Prostate gland (tissue), 2 donors: ENCODE measurements around the gene ORAI2.

ENCODE experiments used
- POLR2A ChIP-seq: fragments of 450-650 bp; IDR thresholded peaks from one replicate; pipeline ENCODE4 v1.6.1; 2016; ENCODE audit warnings: antibody characterized with exemption, mild to moderate bottlenecking
- TF ChIP-seq, protein P1 (sequence below), 4 experiments: fragments of 200-600 bp in 2 of 4; fragments of 450-650 bp in 2 of 4; sonication (generic) in 2 of 4; IDR thresholded peaks; 1 replicate in 3 of 4; 2 replicates in 1 of 4; pipeline ENCODE4 v1.5.1; 2016 to 2019; ENCODE audit warnings: antibody characterized with exemption in 4 of 4, mild to moderate bottlenecking in 2 of 4, moderate library complexity in 2 of 4

DNA sequence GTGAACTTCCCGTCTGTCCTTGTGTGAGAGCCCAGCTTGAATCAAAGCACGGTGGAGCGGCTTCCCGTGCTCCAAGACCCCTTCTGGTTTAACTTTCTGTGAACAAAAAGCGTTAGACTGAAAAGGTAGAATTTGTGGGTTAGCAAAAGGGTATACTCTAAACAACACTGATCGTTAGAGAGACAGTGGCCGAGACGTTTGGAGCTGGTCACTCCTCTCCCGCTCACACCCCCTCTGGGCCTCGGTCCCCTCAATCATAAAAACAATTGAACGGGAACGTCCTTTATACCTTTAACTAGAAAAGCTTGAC, 36.7 kb upstream of the ORAI2 start:
- TF ChIP-seq, protein P1, sequence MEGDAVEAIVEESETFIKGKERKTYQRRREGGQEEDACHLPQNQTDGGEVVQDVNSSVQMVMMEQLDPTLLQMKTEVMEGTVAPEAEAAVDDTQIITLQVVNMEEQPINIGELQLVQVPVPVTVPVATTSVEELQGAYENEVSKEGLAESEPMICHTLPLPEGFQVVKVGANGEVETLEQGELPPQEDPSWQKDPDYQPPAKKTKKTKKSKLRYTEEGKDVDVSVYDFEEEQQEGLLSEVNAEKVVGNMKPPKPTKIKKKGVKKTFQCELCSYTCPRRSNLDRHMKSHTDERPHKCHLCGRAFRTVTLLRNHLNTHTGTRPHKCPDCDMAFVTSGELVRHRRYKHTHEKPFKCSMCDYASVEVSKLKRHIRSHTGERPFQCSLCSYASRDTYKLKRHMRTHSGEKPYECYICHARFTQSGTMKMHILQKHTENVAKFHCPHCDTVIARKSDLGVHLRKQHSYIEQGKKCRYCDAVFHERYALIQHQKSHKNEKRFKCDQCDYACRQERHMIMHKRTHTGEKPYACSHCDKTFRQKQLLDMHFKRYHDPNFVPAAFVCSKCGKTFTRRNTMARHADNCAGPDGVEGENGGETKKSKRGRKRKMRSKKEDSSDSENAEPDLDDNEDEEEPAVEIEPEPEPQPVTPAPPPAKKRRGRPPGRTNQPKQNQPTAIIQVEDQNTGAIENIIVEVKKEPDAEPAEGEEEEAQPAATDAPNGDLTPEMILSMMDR (IDR thresholded peaks at IDR 0.05): no peak
- no peak for TF ChIP-seq POLR2A
